Fibroblast of lung (primary cell): ENCODE data around the gene SPATA16. TPM values are rescaled to one million over a fixed set of nuclear protein-coding genes. Genes with fewer than 3 reads are reported as not detected.

Experiments
- DNase-seq, 2 donors: peaks; one replicate each; pipeline versions ENCODE4 v3.0.0 to v3.0.0-alpha.2; 2010; ENCODE audit warnings: low read depth in 2 of 2
- H2AFZ ChIP-seq: 2 replicates; pipeline ENCODE4 v1.5.1; 2012; ENCODE audit warnings: low read length, control low read depth, inconsistent platforms
- H3K27ac ChIP-seq: 2 replicates; pipeline ENCODE4 v1.5.1; 2011; ENCODE audit warnings: low read length, control low read depth; ENCODE audit not compliant: insufficient read depth
- H3K27me3 ChIP-seq: 2 replicates; pipeline ENCODE4 v1.5.1; 2011; ENCODE audit warnings: mild to moderate bottlenecking, low read length; ENCODE audit not compliant: control insufficient read depth, insufficient read depth
- H3K36me3 ChIP-seq: 2 replicates; pipeline ENCODE4 v1.5.1; 2011; ENCODE audit warnings: low read length; ENCODE audit not compliant: control insufficient read depth, insufficient read depth
- H3K4me1 ChIP-seq: 2 replicates; pipeline ENCODE4 v1.5.1; 2011; ENCODE audit warnings: low read length; ENCODE audit not compliant: control insufficient read depth, insufficient read depth; ENCODE audit errors: extremely low read depth
- H3K4me2 ChIP-seq: 2 replicates; pipeline ENCODE4 v1.5.1; 2011; ENCODE audit warnings: low read length, control low read depth; ENCODE audit not compliant: insufficient read depth; ENCODE audit errors: extremely low read depth
- H3K4me3 ChIP-seq, 4 experiments: fragments of 200-600 bp in 1 of 4; sonication (generic) in 1 of 4; replicated peaks in 1 of 4; 2 replicates each; pipeline ENCODE4 v1.5.1; 2011 to 2016; ENCODE audit warnings: low read length in 4 of 4, low read depth in 3 of 4, mild to moderate bottlenecking in 3 of 4, control low read depth in 2 of 4, inconsistent platforms in 1 of 4, mixed read lengths in 1 of 4; ENCODE audit not compliant: insufficient read depth in 1 of 4; ENCODE audit errors: control extremely low read depth in 1 of 4
- H3K79me2 ChIP-seq: 2 replicates; pipeline ENCODE4 v1.5.1; 2012; ENCODE audit warnings: mild to moderate bottlenecking, low read length, inconsistent platforms; ENCODE audit not compliant: control insufficient read depth, insufficient read depth
- H3K9ac ChIP-seq: 2 replicates; pipeline ENCODE4 v1.5.1; 2011; ENCODE audit warnings: mild to moderate bottlenecking, low read length, control low read depth; ENCODE audit not compliant: insufficient read depth
- H3K9me3 ChIP-seq: 2 replicates; pipeline ENCODE4 v1.5.1; 2012; ENCODE audit warnings: low read depth, low read length; ENCODE audit not compliant: control insufficient read depth, insufficient read depth
- H4K20me1 ChIP-seq: 2 replicates; pipeline ENCODE4 v1.5.1; 2011; ENCODE audit warnings: low read length; ENCODE audit not compliant: control insufficient read depth, insufficient read depth; ENCODE audit errors: extremely low read depth
- CTCF ChIP-seq, 2 donors: IDR thresholded peaks in 1 of 2; conservative IDR thresholded peaks in 1 of 2; 1 replicate in 1 of 2; 2 replicates in 1 of 2; pipeline ENCODE4 v1.5.1; 2011 to 2012; ENCODE audit warnings: low read length in 2 of 2, control low read depth in 1 of 2, inconsistent platforms in 1 of 2, low read depth in 1 of 2, mild to moderate bottlenecking in 1 of 2
- EZH2 ChIP-seq: IDR thresholded peaks from 2 replicates; pipeline ENCODE4 v1.5.1; 2012; ENCODE audit warnings: low read length, control low read depth, mild to moderate bottlenecking; ENCODE audit errors: missing control alignments
- polyA plus RNA-seq, 2 donors: library from polyadenylated mRNA; depleted of rRNA in 1 of 2; stranded (reverse) in 1 of 2; unstranded in 1 of 2; fragments of >200 nt; gene quantifications; 2 replicates each; pipeline ENCODE4 v1.2.1, GENCODE V29; 2011 to 2012; ENCODE audit warnings: missing spikeins in 1 of 2
- total RNA-seq: library from RNA; depleted of rRNA; stranded (reverse); fragments of >200 nt; gene quantifications from 2 replicates; pipeline ENCODE4 v1.2.1, GENCODE V29; 2014

The SPATA16 gene
- total and polyA plus RNA-seq, 2 donors (not counting 1 experiment from before 2014, with no cell fraction given), result not detected

- H3K9me3 ChIP-seq, result no peaks in the 10 kb centered on the region
- no peak for TF ChIP-seq EZH2
- no peak for TF ChIP-seq CTCF (conservative IDR thresholded peaks at IDR 0.05 in 1 of 2, IDR thresholded peaks at IDR 0.05 in 1 of 2; ENCODE audit: low read depth in 1 of 2, low read length in 2 of 2)
- no peak overlapping the region for H3K9ac ChIP-seq
- no peaks in the 10 kb centered on the region for H4K20me1 ChIP-seq
- no peak overlapping the region for H3K4me3 ChIP-seq
- no peak overlapping the region for H3K27ac ChIP-seq
- no peaks in the 10 kb centered on the region for H3K36me3 ChIP-seq
- no peak for DNase-seq
- no peaks in the 10 kb centered on the region for H3K4me1 ChIP-seq
- no peaks in the 10 kb centered on the region for H3K27me3 ChIP-seq
- H3K4me2 ChIP-seq, result no peak overlapping the region
- H2AFZ ChIP-seq, result no peak overlapping the region
- H3K79me2 ChIP-seq, result no peaks in the 10 kb centered on the region
Measured at GRCh38 chr3:172972717-172973116, 168.3 kb downstream of the SPATA16 start.

- no peak for DNase-seq
- Histone ChIP-seq H3K79me2 (no peaks in the 10 kb centered on the region), H3K27me3 (no peaks in the 10 kb centered on the region), H4K20me1 (no peaks in the 10 kb centered on the region), H3K9me3 (no peaks in the 10 kb centered on the region), H3K27ac (no peak overlapping the region), H3K4me2 (no peak overlapping the region), H3K9ac (no peak overlapping the region), H3K36me3 (no peaks in the 10 kb centered on the region), H3K4me1 (no peaks in the 10 kb centered on the region), H2AFZ (no peak overlapping the region), H3K4me3 (no peak overlapping the region)
- TF ChIP-seq EZH2, result no peak
- no peak for TF ChIP-seq CTCF (conservative IDR thresholded peaks at IDR 0.05 in 1 of 2, IDR thresholded peaks at IDR 0.05 in 1 of 2; ENCODE audit: low read depth in 1 of 2, low read length in 2 of 2)
Measured at GRCh38 chr3:172972067-172972466, 169.0 kb downstream of the SPATA16 start.

GRCh38 chr3:172968646-172969045, 172.4 kb downstream of the SPATA16 start:
- no peak for DNase-seq
- H3K9me3 ChIP-seq, result no peaks in the 10 kb centered on the region
- no peak overlapping the region for H3K4me3 ChIP-seq

More at GRCh38 chr3:172968646-172969045, 172.4 kb downstream of the SPATA16 start:
- Histone ChIP-seq H3K9ac (no peak overlapping the region), H3K27ac (no peak overlapping the region), H3K4me1 (no peaks in the 10 kb centered on the region), H4K20me1 (no peaks in the 10 kb centered on the region), H3K4me2 (no peak overlapping the region), H2AFZ (no peak overlapping the region), H3K79me2 (no peaks in the 10 kb centered on the region), H3K36me3 (no peaks in the 10 kb centered on the region), H3K27me3 (no peaks in the 10 kb centered on the region)
- TF ChIP-seq CTCF (conservative IDR thresholded peaks at IDR 0.05 in 1 of 2, IDR thresholded peaks at IDR 0.05 in 1 of 2; ENCODE audit: low read depth in 1 of 2, low read length in 2 of 2) (no peak), EZH2 (no peak)
